Neuronal stem cell (in vitro differentiated cells): Measurements from ENCODE around the gene IGFL4. TPM values are rescaled to one million over a fixed set of nuclear protein-coding genes. Genes with fewer than 3 reads are reported as not detected.

ENCODE experiments used
- DNase-seq: peaks from one replicate; pipeline ENCODE4 v3.0.0-alpha.2; 2013; ENCODE audit warnings: low spot score
- H2AFZ ChIP-seq: one replicate; pipeline ENCODE4 v1.6.1; 2013; ENCODE audit warnings: mild to moderate bottlenecking, low read length, inconsistent platforms
- H2AK5ac ChIP-seq: 2 replicates; pipeline ENCODE4 v1.6.1; 2013; ENCODE audit warnings: low read depth, mild to moderate bottlenecking, inconsistent platforms, low read length, moderate library complexity, mixed read lengths
- H2BK120ac ChIP-seq: 2 replicates; pipeline ENCODE4 v1.6.1; 2013; ENCODE audit warnings: low read depth, mild to moderate bottlenecking, inconsistent platforms, low read length, moderate library complexity, mixed read lengths
- H2BK12ac ChIP-seq: one replicate; pipeline ENCODE4 v1.6.1; 2013; ENCODE audit warnings: low read length, inconsistent platforms
- H2BK15ac ChIP-seq: 2 replicates; pipeline ENCODE4 v1.6.1; 2013; ENCODE audit warnings: mild to moderate bottlenecking, low read length, inconsistent platforms, mixed read lengths
- H2BK5ac ChIP-seq: one replicate; pipeline ENCODE4 v1.6.1; 2013; ENCODE audit warnings: inconsistent platforms, mild to moderate bottlenecking, low read length, moderate library complexity
- H3K14ac ChIP-seq: one replicate; pipeline ENCODE4 v1.6.1; 2013; ENCODE audit warnings: low read length, inconsistent platforms
- H3K18ac ChIP-seq: 2 replicates; pipeline ENCODE4 v1.6.1; 2013; ENCODE audit warnings: low read length, inconsistent platforms
- H3K23ac ChIP-seq: 2 replicates; pipeline ENCODE4 v1.6.1; 2013; ENCODE audit warnings: low read depth, mild to moderate bottlenecking, mixed read lengths, low read length, inconsistent platforms; ENCODE audit not compliant: poor library complexity
- H3K27ac ChIP-seq: replicated peaks from 3 replicates; pipeline ENCODE4 v1.5.1; 2013; ENCODE audit warnings: low read length, inconsistent platforms
- H3K27me3 ChIP-seq, 3 experiments: 2 replicates each; pipeline ENCODE4 v1.6.1; 2013; ENCODE audit warnings: low read length in 3 of 3, mild to moderate bottlenecking in 2 of 3, inconsistent platforms in 1 of 3, low read depth in 1 of 3, mixed read lengths in 1 of 3, moderate library complexity in 1 of 3; ENCODE audit not compliant: control insufficient read depth in 3 of 3, insufficient read depth in 3 of 3
- H3K36me3 ChIP-seq, 2 donors: replicated peaks in 1 of 2; 2 replicates each; pipeline ENCODE4 v1.6.1; 2013; ENCODE audit warnings: low read length in 2 of 2; ENCODE audit not compliant: control insufficient read depth in 2 of 2, insufficient read depth in 2 of 2
- H3K4ac ChIP-seq: 2 replicates; pipeline ENCODE4 v1.6.1; 2013; ENCODE audit warnings: inconsistent platforms, mild to moderate bottlenecking, low read length, moderate library complexity
- H3K4me1 ChIP-seq, 2 donors: 1 replicate in 1 of 2; 2 replicates in 1 of 2; pipeline ENCODE4 v1.6.1; 2013; ENCODE audit warnings: low read length in 2 of 2, low read depth in 1 of 2; ENCODE audit not compliant: control insufficient read depth in 2 of 2, insufficient read depth in 1 of 2
- H3K4me2 ChIP-seq: one replicate; pipeline ENCODE4 v1.6.1; 2013; ENCODE audit warnings: mild to moderate bottlenecking, low read length, inconsistent platforms; ENCODE audit not compliant: insufficient read depth, poor library complexity, severe bottlenecking
- H3K4me3 ChIP-seq, 2 donors: 2 replicates each; pipeline ENCODE4 v1.5.1; 2013; ENCODE audit warnings: low read length in 2 of 2, mild to moderate bottlenecking in 2 of 2, inconsistent platforms in 1 of 2, moderate library complexity in 1 of 2
- H3K79me1 ChIP-seq: one replicate; pipeline ENCODE4 v1.6.1; 2013; ENCODE audit warnings: low read depth, mild to moderate bottlenecking, inconsistent platforms, low read length, moderate library complexity
- H3K9ac ChIP-seq: one replicate; pipeline ENCODE4 v1.6.1; 2013; ENCODE audit warnings: mild to moderate bottlenecking, low read depth, low read length, inconsistent platforms; ENCODE audit not compliant: poor library complexity
- H3K9me3 ChIP-seq, 2 donors: replicated peaks in 1 of 2; 2 replicates each; pipeline versions ENCODE3 to v1.6.1; 2013; ENCODE audit warnings: low read length in 2 of 2, mild to moderate bottlenecking in 2 of 2, inconsistent platforms in 1 of 2, low read depth in 1 of 2, mixed read lengths in 1 of 2, moderate library complexity in 1 of 2; ENCODE audit not compliant: control insufficient read depth in 2 of 2, insufficient read depth in 1 of 2
- H4K8ac ChIP-seq: one replicate; pipeline ENCODE4 v1.6.1; 2013; ENCODE audit warnings: low read depth, mild to moderate bottlenecking, inconsistent platforms, low read length, moderate library complexity
- H4K91ac ChIP-seq: one replicate; pipeline ENCODE4 v1.6.1; 2013; ENCODE audit warnings: low read length, low read depth, mild to moderate bottlenecking, inconsistent platforms; ENCODE audit not compliant: poor library complexity
- WGBS, 2 donors: extraction: QIAGEN DNeasy Blood & Tissue Kit; methylation state at CpG; one replicate each; pipeline ENCODE4 v1.1.7; 2013; ENCODE audit warnings: missing lambda C conversion rate in 2 of 2, mixed read lengths in 1 of 2; ENCODE audit not compliant: insufficient read length in 2 of 2, insufficient replicate concordance in 1 of 2; ENCODE audit errors: extremely low coverage in 2 of 2; 5-methylcytosine and 5-hydroxymethylcytosine counted together
- polyA plus RNA-seq, 2 experiments: library from polyadenylated mRNA; stranded (reverse); fragments of 200-250 nt; gene quantifications; one replicate each; pipeline ENCODE4 v1.2.3, GENCODE V29; 2013

The IGFL4 gene
- polyA plus RNA-seq (2013, experiment 1 of 2) = 0.61 TPM
- 0.73 TPM for polyA plus RNA-seq (2013, experiment 2 of 2)

DNA sequence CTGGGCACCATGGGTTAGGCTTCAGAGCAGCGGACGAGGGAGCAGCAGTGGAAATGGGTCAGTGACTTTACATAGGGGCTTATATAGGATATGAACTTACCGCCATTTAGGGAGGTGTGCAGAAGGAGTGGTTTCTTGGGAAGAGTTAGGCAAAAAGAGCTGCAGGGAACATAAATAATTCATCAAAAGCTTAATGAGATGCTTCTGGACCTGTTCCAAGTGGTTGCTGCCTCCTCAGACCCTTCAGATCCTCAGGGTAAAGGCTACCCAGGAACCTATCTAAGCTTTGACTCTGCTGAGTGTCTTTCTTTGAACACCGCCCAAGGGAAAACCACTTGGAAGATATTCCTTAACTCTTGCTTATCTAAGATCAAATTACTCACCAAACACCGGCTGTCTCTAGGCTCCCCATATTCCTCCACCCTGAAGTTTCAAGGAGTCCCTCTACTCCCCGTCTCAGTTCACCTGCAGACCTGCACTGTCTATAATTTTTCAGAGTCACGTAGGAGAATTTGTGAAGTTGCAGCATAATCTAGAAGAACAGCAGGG lies at the start of gene IGFL4:
Gene IGFL4, minus strand, starts transcription at position 51 of the 549 bp plus-strand sequence. Its CDS starts 40 bp downstream, at position 11.
- Histone ChIP-seq H2BK5ac (no peak within 1 kb of the TSS), H3K18ac (no peak within 1 kb of the TSS), H3K79me1 (no peaks in the 10 kb centered on the region), H2BK15ac (no peak within 1 kb of the TSS), H3K36me3 (no peaks in the 10 kb centered on the region), H2AFZ (no peak within 1 kb of the TSS), H3K4me1 (no peaks in the 10 kb centered on the region), H3K27me3 (no peaks in the 10 kb centered on the region), H3K9ac (no peak within 1 kb of the TSS), H2BK120ac (no peak within 1 kb of the TSS), H3K27ac (no peak within 1 kb of the TSS), H3K23ac (no peak within 1 kb of the TSS), H4K91ac (no peak within 1 kb of the TSS), H3K4me2 (no peak within 1 kb of the TSS), H3K14ac (no peak within 1 kb of the TSS), H2BK12ac (no peak within 1 kb of the TSS), H3K4ac (no peak within 1 kb of the TSS), H4K8ac (no peak within 1 kb of the TSS), H2AK5ac (no peak within 1 kb of the TSS), H3K9me3 (peaks cover 20 to 24% of the 10 kb centered on the region in 2 donors), H3K4me3 (no peak within 1 kb of the TSS)
- no peak for DNase-seq
- no CpG with 5 or more reads among the region's 7 CpGs for WGBS, 2 donors

DNA sequence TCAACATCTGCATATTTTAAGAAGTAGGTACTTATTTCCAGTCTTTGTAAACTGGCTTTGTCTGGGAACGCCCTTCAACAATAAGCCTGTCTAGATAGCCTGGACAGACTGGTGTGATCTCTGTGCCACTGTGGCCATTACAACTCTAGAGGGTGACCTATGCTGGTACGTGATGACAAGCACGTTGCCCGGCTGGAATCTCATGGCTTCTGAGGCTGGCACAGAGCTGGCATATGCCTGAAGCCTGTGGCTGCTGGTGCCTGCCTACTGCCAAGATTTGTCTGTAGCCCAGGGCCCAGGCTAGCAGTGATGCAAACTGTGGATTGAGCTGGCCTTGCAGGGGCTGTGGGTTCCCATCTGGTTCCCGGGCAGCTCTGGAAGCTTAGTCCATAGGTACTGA lies 49.6 kb upstream of the IGFL4 start:
- H2BK12ac ChIP-seq = no peak overlapping the region
- no peak overlapping the region for H3K23ac ChIP-seq
- no peak overlapping the region for H3K9ac ChIP-seq
- no peak for DNase-seq
- no CpG with 5 or more reads among the region's 5 CpGs for WGBS, 2 donors
- H2AFZ ChIP-seq = no peak overlapping the region
- H2BK120ac ChIP-seq = no peak overlapping the region
- H2AK5ac ChIP-seq = no peak overlapping the region
- no peaks in the 10 kb centered on the region for H3K36me3 ChIP-seq
- no peaks in the 10 kb centered on the region for H3K27me3 ChIP-seq
- peaks cover 8 to 16% of the 10 kb centered on the region in 2 donors for H3K9me3 ChIP-seq
- H4K91ac ChIP-seq = no peak overlapping the region
- peak overlapping the region; percentile 68 for H3K18ac ChIP-seq
- H3K4me3 ChIP-seq = no peak overlapping the region
- no peaks in the 10 kb centered on the region for H3K4me1 ChIP-seq
- H3K79me1 ChIP-seq = no peaks in the 10 kb centered on the region
- no peak overlapping the region for H2BK5ac ChIP-seq
- no peak overlapping the region for H3K4ac ChIP-seq
- no peak overlapping the region for H2BK15ac ChIP-seq
- H3K27ac ChIP-seq = no peak overlapping the region
- no peak overlapping the region for H3K14ac ChIP-seq
- no peak overlapping the region for H4K8ac ChIP-seq
- H3K4me2 ChIP-seq = no peak overlapping the region

DNA sequence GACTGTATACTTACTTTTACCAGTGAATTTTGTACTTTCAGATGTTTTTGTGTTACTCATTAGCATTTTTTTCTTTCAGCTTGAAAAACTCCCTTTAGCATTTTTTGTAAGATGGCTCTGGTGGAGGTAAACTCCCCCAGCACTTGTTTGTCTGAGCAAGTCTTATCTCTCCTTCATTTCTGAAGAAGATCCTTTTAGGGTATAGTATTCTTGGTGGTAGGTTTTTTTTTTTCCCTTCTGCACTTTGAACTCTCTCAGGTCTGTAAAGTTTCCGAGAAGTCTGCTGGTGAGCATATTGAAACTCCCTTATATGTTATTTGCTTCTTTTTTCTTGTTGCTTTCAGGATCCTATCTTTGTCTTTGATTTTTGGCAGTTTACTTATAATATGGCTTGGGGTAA lies 48.6 kb upstream of the IGFL4 start:
- Histone ChIP-seq H2AFZ (no peak overlapping the region), H3K79me1 (no peaks in the 10 kb centered on the region), H4K8ac (no peak overlapping the region), H2AK5ac (no peak overlapping the region), H3K27me3 (no peaks in the 10 kb centered on the region), H2BK5ac (no peak overlapping the region), H2BK15ac (no peak overlapping the region), H3K36me3 (no peaks in the 10 kb centered on the region), H2BK12ac (no peak overlapping the region), H3K18ac (no peak overlapping the region), H3K27ac (no peak overlapping the region), H3K4me1 (no peaks in the 10 kb centered on the region), H3K4me2 (no peak overlapping the region), H3K4me3 (no peak overlapping the region), H4K91ac (no peak overlapping the region), H3K9ac (no peak overlapping the region), H3K9me3 (peaks cover 8 to 16% of the 10 kb centered on the region in 2 donors), H2BK120ac (no peak overlapping the region), H3K14ac (no peak overlapping the region), H3K23ac (no peak overlapping the region), H3K4ac (no peak overlapping the region)
- no peak for DNase-seq
- WGBS, 2 donors = no CpG with 5 or more reads among the region's 1 CpG

DNA sequence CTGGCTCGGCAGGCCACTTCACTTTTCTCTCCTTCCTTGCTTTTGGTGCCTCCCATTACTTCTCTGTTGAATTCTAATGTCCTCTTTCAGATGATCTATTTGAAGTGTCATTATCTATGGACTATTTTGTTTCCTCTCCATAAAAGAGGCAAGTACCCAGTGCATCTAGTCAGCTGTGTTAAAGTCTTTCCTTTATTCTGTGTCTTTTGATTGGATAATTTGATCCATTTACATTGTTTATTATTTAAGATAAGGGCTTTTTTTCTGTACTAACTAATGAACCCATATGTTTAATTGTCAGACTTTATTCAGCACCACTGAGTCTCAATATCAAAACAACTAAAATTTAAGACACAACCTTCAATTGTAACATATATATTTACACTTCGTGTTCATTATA lies 47.3 kb upstream of the IGFL4 start:
- H2BK12ac ChIP-seq = no peak overlapping the region
- no peak overlapping the region for H3K23ac ChIP-seq
- H4K91ac ChIP-seq = no peak overlapping the region
- H3K27ac ChIP-seq = no peak overlapping the region
- no peak overlapping the region for H2AFZ ChIP-seq
- no peaks in the 10 kb centered on the region for H3K36me3 ChIP-seq
- no peak overlapping the region for H4K8ac ChIP-seq
- no peak for DNase-seq
- H3K9me3 ChIP-seq = peaks cover 8 to 16% of the 10 kb centered on the region in 2 donors
- no peak overlapping the region for H3K4me2 ChIP-seq
- H3K27me3 ChIP-seq = no peaks in the 10 kb centered on the region
- no peak overlapping the region for H2BK15ac ChIP-seq
- no peak overlapping the region for H2BK5ac ChIP-seq
- H3K4ac ChIP-seq = no peak overlapping the region
- no peak overlapping the region for H2BK120ac ChIP-seq
- no peaks in the 10 kb centered on the region for H3K4me1 ChIP-seq
- WGBS, 2 donors = no CpG with 5 or more reads among the region's 2 CpGs
- no peaks in the 10 kb centered on the region for H3K79me1 ChIP-seq
- no peak overlapping the region for H3K14ac ChIP-seq
- no peak overlapping the region for H3K18ac ChIP-seq
- no peak overlapping the region for H3K4me3 ChIP-seq
- no peak overlapping the region for H2AK5ac ChIP-seq
- no peak overlapping the region for H3K9ac ChIP-seq
